Activated T-cell treated with anti-CD3 and anti-CD28 coated beads for 4 hours (primary cell): ENCODE measurements around the gene MYOG.

ENCODE experiments used
- DNase-seq: peaks from one replicate; pipeline ENCODE4 v3.0.0-alpha.2; 2020

MYOG gene

DNA sequence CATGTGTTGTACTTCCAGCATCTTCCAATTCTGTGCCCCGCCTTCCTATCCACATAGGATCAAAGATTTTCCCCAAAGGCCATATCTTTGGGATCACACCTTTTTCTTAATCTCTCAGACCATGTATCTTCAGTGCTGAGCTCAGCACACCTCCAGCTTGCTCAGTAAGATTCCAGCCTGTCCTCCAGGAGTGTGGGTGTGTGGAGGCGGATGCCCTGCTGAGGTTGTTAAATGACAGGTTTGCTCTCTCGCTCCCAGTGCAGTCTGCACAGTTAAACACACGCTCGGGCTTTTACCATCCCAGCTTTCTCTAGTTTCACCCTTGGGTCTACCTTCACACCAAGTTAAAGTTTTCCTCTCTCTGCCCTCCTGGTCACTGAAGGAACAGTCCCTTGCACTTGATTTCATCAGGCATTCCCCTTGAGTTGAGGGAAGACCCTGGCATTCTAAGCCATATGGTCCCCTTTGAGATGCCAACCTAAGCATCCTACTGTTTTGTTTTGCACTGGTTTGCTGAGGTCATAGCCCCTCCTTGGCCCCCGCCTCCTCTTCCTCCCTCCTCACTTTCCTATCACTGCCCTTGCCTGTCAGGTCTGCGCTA is 13.7 kb downstream of the MYOG start:
- DNase-seq = no peak

DNA sequence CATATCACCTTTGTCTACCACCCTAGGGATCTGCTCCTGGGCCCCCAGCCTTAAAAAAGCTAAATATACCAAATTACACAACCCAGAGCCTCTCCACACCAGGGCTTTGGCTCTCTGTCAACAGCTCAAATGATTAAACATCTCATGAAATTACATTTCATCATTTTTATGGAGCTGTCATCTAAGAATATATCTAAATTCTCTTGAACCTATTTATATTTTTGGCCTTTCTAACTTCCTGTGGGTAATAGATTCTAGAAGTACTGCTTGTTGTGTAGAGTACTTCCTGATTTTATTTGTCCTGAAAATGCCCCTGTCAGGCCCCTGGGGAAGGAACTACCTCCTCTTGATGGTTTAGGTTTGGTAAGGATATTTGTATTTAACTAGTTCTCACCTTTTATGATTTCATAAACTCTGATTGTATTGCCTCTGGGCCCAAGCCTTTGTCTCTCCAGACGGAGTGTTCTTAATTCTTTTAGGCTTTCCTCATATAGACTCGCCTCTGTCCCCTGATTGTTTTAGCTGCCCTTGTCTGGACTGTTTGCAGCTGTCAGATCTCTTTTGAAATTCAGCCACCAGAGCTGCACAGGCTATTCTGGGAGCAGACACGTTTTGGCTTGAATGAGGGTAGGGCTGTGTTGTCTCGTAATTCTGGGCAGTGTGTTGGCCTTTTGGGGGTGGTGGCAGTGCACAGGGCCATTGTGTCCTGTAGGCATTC is 16.6 kb downstream of the MYOG start:
- DNase-seq = no peak

DNA sequence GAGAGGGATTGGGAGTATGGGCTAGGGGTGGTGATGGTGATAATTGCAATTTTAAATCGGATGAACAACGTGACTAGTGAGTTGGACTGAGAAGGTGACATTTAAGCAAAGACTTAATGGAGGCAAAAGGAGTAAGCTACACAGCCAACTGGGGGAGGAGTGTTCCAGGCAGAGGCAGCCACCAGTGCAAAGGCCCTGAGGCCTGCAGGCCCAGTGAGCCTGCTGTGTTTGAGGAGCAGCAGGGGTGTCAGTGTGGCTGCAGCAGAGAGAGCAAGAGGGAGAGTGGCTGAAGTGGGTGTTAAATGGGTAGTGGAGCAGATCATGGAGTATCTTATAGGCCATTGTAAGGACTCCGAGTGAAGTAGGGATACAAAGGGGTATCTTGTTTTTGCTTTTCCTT is 18.8 kb downstream of the MYOG start:
- DNase-seq = no peak

- no peak for DNase-seq
Observed at GRCh38 chr1:203065986-203066385, 19.8 kb downstream of the MYOG start.

DNA sequence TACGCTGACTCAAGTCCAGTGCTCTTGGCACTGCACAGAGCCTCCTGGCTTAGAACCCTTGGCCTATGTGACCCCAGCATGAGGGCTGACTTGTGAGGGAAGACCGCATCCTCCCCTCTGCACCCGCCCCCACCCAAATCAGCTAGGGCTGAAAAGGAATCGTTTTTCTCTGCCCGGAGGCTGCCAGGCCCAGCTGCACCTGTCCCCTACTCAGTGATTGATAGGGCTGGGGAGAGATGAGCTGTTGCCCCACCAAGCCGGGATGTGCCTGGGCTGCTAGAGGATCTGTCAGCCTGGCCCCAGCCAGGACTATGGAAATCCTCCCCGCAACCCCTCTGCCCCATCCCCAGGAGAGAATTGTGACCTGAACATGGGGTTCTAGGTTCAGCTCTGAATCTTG is 20.6 kb downstream of the MYOG start:
- no peak for DNase-seq

DNA sequence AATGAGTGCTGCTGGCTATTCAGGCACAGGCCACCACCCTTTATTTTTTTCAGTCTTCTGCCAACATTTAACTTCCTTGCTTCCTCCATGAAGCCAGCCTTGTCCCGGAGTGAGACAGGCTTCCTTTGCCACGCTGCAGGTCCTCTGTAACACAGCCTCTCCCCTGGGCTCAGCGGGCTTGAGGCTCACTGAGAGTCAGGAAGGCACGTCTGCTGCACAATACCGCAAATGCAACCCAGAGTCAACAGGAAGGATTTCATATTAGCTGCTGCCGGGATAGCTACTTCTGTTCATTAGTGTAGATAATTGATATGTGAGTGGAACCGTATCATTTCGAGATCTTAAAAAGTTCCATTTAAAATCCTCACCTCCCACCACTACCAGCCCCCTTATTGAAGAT is 22.5 kb downstream of the MYOG start:
- no peak for DNase-seq

DNA sequence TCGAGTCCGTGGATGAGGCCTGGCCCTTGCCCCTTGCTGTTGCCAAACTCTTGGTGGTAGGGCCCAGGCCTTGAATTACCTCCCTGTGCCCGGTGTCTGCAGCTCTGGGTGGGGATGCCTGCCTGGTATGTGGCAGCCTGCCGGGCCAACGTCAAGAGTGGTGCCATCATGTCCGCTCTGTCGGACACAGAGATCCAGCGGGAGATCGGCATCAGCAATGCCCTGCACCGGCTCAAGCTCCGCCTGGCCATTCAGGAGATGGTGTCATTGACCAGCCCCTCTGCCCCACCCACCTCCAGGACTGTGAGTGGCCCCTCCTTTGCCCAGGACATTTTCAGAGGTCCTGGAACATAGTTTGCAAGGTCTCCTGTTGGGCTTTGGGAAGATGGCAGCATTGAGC is 25.7 kb downstream of the MYOG start:
- DNase-seq = no peak

GRCh38 chr1:203059485-203059884 is 26.3 kb downstream of the MYOG start:
- DNase-seq = no peak

- DNase-seq = no peak
Observed at GRCh38 chr1:203058676-203058935, 27.2 kb downstream of the MYOG start.

DNA sequence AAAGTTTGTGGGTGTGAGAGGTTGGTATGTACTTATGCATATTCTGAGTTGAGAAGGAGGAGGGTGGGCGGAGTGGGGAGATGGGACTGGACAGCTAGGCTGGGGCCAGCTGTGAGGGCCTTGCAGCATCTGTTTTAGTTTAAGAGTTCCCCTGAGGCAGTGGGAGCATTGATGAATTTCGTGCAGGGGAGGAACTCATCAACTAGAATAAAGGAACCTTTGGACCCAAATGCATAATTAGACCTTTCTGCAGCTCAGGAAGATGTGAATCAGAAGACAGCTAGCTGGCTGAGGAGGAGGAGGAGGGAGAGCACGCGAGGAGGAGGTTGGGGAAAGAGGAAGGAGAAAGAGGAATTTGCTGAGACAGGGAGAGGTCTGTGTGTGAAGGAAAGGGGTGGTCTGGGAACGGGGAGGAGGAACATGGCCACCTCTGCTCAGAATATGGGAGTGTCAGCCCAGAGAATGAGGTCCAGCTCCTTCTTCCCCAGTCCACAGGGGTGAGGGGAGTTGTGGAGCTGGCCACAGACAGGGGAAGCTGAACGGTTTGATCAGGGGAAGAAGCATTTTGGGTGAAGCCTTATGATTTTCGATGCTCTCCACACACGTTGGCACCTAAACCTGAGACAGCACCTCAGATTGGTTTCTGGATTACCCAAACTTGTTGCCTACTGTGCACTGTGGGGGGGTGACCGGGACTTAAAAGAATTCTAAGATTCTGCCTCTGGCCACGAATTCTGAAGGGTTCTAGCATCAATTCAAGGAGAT is 27.7 kb downstream of the MYOG start:
- DNase-seq = no peak

GRCh38 chr1:203056516-203056915 is 29.3 kb downstream of the MYOG start:
- DNase-seq = no peak

DNA sequence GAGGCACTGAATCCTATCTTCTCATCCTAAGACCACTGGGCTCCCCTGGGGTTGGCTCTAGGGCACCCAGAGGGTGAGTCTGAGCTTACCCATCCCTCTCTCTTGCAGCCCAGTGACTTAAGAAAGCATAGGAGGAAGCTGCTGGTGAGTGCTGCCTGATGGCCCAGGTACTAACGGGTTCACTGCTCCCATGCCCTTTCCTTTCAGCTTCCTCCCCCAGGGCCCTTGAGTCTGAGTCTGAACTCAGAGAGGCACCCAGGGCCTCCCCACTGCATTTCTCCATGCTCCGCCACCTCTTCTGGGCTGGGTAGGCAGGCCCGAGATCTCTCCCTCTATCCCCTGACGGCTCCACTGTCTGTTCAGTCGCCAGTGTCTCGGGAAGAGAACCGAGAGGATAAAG is 29.8 kb downstream of the MYOG start:
- DNase-seq = no peak

- no peak for DNase-seq
Observed at GRCh38 chr1:203055161-203055799, 30.5 kb downstream of the MYOG start.

GRCh38 chr1:203054642-203055041 is 31.2 kb downstream of the MYOG start:
- DNase-seq = no peak

DNA sequence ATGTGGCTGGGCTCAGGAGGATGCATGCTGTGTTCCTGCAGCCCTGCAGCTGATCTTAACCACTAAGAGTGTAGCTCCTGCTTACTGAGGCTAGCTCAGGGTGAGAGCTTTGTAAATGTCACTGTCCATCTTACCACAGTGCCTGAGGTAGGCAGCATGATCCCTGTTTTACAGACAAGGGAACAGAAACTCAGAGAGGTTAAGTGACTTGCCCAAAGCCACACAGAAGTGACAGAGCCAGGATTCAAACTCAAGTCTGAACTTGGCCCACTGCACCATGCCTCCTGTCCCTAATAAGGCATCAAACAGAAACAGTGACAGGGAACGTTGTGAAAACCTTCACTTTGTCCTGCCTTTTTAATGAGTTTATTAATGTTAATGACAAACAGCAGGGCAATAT is 31.6 kb downstream of the MYOG start:
- DNase-seq = no peak

- no peak for DNase-seq
Observed at GRCh38 chr1:203052601-203053000, 33.2 kb downstream of the MYOG start.

- DNase-seq = no peak
Observed at GRCh38 chr1:203051841-203052324, 33.9 kb downstream of the MYOG start.

GRCh38 chr1:203050826-203051225 is 35.0 kb downstream of the MYOG start:
- no peak for DNase-seq

DNA sequence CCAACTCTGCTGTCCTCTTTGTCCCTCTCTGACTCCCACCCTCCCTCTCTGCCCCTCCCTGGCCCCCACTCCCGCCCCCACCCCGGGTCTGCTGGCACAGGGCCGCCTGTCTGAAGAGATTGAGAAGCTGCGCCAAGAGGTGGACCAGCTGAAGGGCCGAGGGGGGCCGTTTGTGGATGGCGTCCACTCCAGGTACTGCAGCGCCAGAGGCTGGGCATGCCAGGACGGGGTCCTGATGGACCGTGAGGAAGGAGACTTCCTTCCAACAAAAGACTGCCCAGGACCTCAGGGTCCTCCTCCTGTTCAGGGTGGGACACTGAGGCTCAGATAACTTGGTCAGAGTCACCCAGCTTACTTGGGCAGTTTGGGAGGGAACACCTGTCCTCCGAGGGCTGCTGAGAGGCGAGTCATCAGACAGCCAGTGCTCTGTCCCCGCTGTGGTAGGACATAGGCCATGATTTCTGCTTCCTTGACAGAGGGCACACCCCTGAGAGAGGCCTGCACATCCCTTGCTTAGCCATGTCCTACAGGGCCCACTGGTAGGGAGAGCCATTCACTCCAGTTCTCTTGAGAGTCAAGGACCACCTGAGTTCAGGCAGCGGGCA is 36.1 kb downstream of the MYOG start:
- no peak for DNase-seq

GRCh38 chr1:203049077-203049476 is 36.7 kb downstream of the MYOG start:
- no peak for DNase-seq

DNA sequence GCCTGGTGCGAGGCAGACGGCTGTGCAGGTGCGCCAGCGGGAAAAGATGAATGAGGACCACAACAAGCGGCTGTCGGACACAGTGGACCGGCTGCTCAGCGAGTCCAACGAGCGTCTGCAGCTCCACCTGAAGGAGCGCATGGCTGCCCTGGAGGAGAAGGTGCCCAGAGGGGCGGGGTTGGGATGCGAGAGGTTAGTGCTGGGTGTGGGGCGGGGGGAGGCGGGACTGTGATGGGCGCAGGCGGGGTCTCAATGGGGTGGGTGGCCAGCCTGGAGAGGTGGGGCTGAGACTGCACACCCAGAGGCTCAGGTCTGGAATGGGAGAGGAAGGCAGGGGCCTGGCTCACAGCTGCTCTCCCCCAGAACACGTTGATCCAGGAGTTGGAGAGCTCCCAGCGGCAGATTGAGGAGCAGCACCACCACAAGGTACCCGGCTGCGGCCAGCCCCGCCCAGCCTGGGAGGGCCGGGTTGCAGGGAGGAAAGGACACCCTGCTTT is 37.2 kb downstream of the MYOG start:
- no peak for DNase-seq

- no peak for DNase-seq
Observed at GRCh38 chr1:203048086-203048485, 37.7 kb downstream of the MYOG start.

DNA sequence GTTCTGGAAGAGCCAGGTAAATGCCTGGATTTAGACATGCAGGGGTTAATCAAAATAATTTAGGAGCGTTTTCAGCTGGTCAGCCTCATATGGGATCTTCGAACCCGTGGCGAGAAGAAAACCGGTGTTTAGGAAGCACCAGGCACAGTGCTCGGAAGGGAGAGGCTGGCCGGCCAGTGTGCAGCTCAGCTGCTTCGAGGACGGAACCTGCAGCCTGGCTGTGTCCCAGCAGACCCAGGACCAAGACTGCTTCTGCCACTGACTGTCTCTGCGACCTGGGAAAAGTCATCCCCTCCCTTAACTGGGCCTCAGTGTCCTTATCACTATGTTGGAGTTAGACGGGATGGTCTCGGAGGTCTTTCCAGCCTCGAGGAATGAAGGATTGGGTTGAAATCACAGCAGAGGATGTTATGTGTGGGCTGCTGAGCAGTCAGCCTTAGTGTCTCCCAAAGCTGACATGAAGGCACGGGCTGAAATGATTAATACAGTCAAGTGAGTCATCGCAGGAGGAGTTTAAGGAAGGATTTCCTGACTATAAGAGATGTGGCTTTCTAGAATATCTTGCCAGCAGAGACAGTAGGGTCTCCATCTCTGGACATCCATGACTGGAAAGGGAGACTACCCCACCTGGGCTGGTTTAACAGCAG is 38.7 kb downstream of the MYOG start:
- no peak for DNase-seq
